GM19328 (cell line): Measurements from ENCODE around the gene MAPRE3.
A peak's percentile ranks its signal among the peaks of the same experiment; 100 is the strongest.

Source experiments
- ATAC-seq: cut with Tn5 transposase; IDR thresholded peaks from one replicate; pipeline ENCODE4 v1.9.1; 2021; ENCODE audit warnings: mild to moderate bottlenecking, moderate library complexity; ENCODE audit not compliant: unreplicated experiment

Gene MAPRE3

DNA sequence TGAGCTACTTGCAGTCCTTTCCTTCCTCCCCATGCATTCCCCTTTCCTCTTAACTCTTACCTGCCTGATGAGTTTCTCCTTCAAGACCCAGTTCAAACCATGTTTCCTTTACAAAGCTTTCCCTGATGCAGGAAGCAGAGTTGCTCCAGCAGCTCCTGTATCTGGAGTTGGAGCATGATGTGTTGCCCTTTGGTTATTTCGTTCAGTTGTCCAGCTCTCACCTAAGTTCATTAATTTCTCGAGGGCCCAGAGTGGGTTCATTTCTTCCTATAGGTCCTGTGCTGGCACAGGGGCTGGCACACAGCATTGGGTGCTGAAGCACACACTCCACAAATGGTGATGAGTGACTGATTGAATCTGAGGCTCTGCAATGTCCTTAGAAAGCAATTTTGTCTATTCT is 39.3 kb downstream of the MAPRE3 start:
- ATAC-seq, result no peak

- no peak for ATAC-seq
These were observed 39.7 kb downstream of the MAPRE3 start for GRCh38 chr2:27010139-27010538.

DNA sequence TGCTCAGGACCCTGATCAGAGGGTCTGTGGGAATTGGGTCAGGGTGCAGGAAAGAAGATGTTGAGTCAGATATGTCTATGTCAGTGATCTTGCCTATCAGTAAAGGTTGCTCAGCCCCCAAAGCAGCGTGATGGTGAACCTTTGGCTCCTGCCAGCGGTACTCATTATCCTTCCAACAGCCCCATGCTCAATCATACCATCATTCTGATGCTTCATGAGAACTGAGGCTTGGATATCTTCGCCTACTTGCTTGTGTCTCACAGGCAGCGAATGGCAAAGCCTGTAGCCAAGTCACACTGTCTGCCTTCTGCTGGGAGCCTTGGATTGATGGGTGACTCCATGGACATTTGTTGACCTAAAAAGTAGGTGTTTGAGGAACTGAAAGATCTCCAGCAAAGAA is 43.3 kb downstream of the MAPRE3 start:
- no peak for ATAC-seq

DNA sequence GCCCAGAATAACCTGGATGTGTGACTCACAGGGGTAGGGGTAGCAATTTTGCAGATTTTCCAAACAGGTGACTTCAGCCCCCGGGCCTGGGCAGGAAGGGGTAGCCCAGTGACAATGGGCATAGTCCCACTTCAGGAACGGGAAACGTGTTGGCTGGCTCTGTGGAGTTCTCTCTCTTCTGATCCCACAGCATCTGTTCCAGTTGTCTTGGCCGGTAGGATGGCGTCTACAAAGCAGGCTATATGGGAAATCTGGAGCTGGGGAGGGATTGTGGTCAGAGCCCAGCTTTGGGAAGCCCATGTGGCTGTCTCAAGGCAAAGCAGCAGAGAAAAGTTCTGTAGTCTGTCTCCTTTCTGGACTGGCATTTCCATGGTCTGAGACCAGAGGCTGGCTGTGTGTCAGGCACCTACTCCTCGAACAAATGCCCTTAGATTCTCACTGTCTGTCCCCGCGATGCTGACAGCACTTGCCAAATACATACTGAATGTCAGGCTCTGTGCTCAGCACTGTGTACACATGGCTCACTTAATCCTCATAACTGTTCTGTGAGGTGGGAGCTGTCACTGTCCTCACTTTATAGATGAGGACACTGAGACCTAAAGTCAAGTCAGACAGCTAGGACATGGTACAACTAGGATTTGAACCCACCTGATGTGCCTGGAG is 44.5 kb downstream of the MAPRE3 start:
- ATAC-seq, result no peak

- ATAC-seq, result no peak
These were observed 46.4 kb downstream of the MAPRE3 start for GRCh38 chr2:27016801-27017325.

- ATAC-seq, result no peak
These were observed 47.7 kb downstream of the MAPRE3 start for GRCh38 chr2:27018142-27018541.

DNA sequence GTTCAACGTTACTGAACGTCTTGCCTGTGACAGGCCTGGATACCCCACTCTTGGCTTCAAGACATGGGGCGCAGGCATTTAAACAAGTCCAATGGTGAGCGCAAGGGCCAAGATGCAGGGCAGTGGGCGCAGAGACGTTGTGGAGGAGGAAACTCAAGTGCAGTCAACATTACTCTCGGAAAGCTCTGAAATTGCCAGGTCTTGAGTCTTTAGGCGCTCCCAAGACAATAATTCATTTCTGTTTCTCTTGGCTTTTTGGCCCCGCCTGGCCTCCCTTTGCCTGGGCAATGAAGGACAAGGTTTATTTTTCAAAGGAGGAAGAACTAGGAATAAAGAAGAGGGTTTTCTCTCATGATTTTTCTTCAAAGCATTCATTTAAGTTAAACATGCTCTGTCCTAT is 49.0 kb downstream of the MAPRE3 start:
- no peak for ATAC-seq

GRCh38 chr2:27019931-27020855 is 49.8 kb downstream of the MAPRE3 start:
- no peak for ATAC-seq

DNA sequence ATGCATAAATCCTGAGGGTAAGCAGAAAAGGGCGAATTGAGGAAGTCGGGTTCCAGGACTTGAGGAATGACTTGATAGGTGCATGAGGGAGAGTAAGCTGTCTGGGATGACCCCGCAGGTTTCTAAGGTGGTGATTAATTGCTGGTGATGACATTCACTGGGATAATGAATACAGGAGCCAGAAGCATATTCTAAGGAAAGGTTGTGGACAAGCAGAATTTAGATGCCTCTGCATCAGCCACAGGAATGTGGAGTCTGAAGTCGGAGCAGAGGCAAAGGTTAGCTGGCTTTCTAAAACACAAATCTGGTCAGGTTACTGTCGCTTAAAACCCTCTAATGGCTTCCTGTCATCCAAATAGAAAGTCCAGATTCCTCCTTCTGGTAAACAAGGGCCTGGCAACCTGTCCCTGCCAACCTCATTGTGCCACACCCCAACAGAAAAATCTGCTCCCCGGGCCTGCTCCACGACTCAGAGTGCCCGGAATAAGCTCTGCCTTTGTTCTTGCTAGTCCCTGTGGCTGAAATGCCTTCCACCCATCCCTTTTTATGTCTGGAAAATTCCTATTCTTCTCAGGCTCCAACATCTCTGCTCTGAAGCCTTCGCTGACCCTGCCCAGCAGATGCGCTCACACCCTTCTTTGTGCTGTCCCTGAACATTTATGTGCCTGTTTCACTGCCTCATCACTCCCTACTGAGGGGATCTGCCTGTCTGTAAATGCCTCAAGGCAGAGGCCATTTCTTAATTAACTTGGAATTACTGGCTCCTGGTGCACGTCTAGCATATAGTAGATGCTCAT is 51.0 kb downstream of the MAPRE3 start:
- ATAC-seq, result no peak

DNA sequence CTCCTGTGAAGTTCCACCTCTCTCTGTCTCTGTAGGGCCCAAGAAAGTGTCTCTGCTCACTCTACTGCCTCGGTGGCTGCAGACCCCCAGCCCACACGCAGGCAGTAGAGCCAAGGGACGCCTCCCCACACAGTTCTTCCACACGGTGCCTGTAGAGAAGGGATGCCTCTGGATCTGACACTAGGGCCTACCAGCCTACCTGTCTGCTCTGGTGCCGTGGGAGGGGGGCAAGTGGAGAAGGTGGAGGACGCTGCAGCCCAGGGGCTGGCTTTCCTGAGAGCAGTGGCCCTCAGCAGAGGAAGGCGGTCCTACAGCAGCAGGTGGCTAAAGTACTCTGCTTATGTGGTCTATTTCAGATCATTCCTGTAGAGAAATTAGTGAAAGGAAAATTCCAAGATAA is 53.3 kb downstream of the MAPRE3 start:
- no peak for ATAC-seq

DNA sequence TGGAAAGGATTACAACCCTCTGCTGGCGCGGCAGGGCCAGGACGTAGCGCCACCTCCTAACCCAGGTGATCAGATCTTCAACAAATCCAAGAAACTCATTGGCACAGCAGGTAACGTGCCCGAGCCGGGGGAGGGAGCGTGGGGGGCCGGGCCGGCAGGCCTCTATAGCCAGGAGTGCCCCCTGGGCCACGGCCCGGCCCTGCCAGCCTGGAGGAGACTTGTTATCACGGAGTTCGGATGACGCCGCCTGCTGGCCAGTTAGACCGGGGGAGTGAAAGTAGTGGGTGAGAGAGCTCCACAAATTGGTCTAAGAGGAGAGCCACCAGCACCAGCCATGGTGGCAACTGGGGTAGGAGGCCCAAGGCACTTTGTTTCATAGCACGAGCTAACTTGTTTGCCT is 53.8 kb downstream of the MAPRE3 start:
- no peak for ATAC-seq

- ATAC-seq, result no peak
These were observed 54.4 kb downstream of the MAPRE3 start for GRCh38 chr2:27024812-27025211.

DNA sequence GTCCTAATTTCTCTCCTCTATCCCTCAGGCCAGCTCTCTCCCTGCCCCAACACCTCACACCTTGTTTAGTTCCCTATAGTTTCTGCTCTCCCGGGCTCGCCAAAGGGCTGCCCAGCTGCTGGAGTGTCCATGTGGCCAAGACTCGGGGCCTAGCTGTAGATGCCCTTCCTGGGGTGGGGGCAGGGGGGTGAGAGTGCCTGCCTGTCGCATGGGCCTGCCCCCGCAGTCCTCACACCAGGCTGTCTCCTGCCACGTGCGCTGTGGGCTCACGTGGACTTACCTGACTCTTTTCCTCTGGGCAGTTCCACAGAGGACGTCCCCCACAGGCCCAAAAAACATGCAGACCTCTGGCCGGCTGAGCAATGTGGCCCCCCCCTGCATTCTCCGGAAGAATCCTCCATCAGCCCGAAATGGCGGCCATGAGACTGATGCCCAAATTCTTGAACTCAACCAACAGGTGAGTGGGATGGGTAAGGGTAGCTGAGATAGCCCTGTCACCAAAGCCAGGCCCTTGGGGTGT is 54.9 kb downstream of the MAPRE3 start:
- ATAC-seq, result no peak

GRCh38 chr2:27025861-27026851 is 55.7 kb downstream of the MAPRE3 start:
- no peak for ATAC-seq

GRCh38 chr2:27027211-27027651 is 56.8 kb downstream of the MAPRE3 start:
- ATAC-seq, result no peak

DNA sequence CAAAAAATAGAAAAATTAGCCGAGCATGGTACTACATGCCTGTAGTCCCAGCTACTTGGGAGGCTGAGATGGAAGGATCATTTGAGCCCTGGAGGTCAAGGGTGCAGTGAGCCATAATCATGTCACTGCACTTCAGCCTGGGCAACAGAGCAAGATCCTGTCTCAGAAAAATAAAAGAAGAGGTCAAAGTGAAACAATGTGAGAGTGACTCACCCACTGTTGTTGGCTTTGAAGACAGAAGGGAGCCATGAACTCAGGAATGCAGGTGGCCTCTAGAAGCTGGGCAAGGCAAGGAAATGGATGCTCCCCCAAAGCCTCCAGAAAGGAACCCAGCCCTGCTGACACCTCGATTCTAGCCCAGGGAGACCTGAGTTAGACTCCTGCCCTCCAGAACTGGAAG is 58.6 kb downstream of the MAPRE3 start:
- no peak for ATAC-seq

- peak; percentile 94 for ATAC-seq
These were observed 62.2 kb downstream of the MAPRE3 start, which contains the start of gene TMEM214 for GRCh38 chr2:27032495-27033252. TSS of gene TMEM214 (plus strand) at chr2:27032965. CDS start at chr2:27033016, 51 bp downstream.

DNA sequence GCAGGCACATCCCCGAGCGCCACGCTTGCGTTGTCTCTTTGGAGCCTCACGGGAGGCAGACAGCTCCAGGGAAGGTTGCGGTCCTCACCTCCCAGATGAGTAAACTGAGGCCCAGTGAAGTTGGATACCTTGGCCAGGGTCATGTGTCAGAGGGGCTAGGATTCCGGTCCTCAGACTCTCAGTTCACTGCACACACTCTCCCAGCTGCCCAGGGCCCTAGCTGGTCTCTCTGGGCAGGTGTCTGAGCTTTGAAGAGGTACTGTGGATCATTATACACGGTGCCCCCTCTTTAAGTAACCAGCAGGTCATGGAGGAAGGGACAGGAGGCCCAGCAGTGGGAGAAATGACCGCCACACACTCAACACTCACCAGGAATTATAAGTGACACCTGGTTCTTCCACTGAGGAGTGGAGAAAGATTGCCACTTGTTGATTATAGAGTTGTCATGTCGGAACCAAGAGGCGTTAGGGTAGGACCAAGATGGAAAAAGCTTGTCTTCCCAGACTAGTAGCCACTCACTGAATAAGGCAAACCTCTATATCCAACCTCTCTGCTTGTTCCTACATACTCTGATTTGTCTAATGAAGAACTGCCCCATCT is 62.9 kb downstream of the MAPRE3 start:
- ATAC-seq, result no peak
